ENCODE results near the gene FAM193B. TPM values are rescaled to one million over a fixed set of nuclear protein-coding genes. Genes with fewer than 3 reads are reported as not detected.

Gene FAM193B
- 15.5 and 20.8 TPM in 2 replicates for total RNA-seq (2014; rRNA removed; shearing (Covaris generic))
- 184 and 314 TPM in 2 replicates for polyA plus RNA-seq (2014; cell fraction: nucleus; rRNA removed)

GRCh38 chr5:177554474-177555111, at the start of gene FAM193B:
Gene FAM193B, minus strand, starts transcription at chr5:177554563. Its CDS starts 105 bp downstream, at chr5:177554458.
- DNase-seq (ENCODE audit: extremely low read depth, low read depth) = peak; percentile 93

- DNase-seq (ENCODE audit: extremely low read depth, low read depth) = no peak
These were observed 49.8 kb upstream of the FAM193B start for GRCh38 chr5:177604116-177604521.

GRCh38 chr5:177603631-177604030, 49.3 kb upstream of the FAM193B start:
- DNase-seq (ENCODE audit: extremely low read depth, low read depth) = no peak

DNA sequence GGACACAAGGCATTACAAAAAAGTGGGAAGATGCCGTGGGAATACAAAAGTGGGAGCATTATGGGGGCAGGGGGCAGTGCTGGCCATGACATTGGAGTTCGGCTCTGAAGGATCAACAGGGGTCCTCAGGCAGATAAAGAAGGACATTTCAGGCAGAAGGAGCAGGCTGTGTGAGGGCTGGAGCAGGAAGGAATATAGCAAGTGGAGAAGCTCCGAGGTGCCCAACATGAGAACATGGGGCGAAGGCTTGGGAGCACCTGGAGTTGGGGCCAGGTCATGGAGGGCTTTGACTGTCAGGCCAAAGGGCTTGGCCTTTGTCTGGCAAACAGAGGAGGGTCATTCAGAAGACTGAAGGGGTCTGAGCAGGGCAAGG, 48.1 kb upstream of the FAM193B start:
- DNase-seq (ENCODE audit: extremely low read depth, low read depth) = no peak

DNA sequence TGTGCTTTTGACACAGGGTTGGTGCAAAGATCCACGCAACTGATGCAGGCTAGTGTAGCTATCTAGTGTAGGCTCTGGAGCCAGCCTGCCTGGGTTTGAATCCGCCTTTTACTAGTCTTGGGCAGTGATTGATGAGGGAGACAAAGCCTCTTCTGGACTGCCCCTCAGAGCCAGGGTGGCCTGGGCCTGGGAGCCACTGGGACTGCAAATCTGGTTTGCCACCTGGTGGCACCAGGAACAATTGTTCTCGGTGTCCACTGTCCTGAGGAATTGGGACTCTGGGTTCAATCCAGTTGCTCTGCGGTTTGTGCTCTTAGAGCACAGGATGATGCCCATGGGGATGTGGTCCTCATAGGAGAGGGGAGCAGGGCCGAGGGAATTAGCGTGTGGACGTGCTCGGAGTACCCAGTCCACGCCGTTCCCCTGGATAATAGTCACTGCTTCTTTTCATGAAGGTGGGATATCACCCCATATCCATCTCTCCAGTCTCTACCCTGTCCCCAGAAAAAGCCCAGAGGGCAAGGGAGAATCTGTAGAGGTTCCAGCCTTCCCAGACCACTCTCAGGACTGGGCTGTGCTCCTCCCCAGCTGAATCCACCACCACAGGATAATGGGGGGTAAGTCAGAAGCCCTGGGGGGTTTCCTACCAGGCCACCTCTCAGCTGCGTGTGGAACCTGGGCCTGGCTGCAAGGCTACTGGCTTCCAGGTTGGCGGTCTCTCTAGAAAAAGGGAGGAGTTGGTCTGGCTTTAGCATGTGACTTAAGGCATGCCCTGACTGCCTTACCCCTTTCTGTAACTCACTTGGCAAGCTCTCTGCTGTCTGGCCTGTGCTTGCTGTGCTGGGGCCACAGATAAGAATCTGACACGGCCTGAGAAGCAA, 47.5 kb upstream of the FAM193B start:
- DNase-seq (ENCODE audit: extremely low read depth, low read depth) = no peak

GRCh38 chr5:177601126-177601525, 46.8 kb upstream of the FAM193B start:
- no peak for DNase-seq (ENCODE audit: extremely low read depth, low read depth)

GRCh38 chr5:177600508-177601018, 46.2 kb upstream of the FAM193B start:
- DNase-seq (ENCODE audit: extremely low read depth, low read depth) = no peak

- peak; percentile 77 for DNase-seq (ENCODE audit: extremely low read depth, low read depth)
These were observed 45.6 kb upstream of the FAM193B start, which contains the start of gene B4GALT7 for GRCh38 chr5:177599731-177600507. Gene B4GALT7, plus strand, starts transcription at chr5:177600132. Its CDS starts 79 bp downstream, at chr5:177600211.

DNA sequence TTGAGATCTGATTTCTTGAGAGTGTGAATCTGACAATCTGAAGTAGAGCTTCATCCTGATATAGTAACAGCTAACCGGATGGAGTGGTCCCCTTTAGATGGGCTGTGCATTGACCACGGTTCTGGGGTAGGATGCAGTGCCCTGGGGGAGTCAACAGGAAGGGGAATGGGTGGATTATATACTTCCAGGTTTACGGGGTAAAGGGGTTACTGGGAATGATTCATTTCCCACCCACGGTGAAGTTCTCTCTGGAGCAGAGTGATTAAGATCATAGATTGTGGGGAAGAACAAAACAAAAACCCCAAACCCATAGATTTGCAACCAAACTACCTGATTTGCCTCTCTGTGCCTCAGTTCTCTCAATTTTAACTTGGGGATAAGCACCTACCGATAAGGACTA, 44.1 kb upstream of the FAM193B start:
- DNase-seq (ENCODE audit: extremely low read depth, low read depth) = no peak

GRCh38 chr5:177596775-177597238, 42.4 kb upstream of the FAM193B start:
- no peak for DNase-seq (ENCODE audit: extremely low read depth, low read depth)

DNA sequence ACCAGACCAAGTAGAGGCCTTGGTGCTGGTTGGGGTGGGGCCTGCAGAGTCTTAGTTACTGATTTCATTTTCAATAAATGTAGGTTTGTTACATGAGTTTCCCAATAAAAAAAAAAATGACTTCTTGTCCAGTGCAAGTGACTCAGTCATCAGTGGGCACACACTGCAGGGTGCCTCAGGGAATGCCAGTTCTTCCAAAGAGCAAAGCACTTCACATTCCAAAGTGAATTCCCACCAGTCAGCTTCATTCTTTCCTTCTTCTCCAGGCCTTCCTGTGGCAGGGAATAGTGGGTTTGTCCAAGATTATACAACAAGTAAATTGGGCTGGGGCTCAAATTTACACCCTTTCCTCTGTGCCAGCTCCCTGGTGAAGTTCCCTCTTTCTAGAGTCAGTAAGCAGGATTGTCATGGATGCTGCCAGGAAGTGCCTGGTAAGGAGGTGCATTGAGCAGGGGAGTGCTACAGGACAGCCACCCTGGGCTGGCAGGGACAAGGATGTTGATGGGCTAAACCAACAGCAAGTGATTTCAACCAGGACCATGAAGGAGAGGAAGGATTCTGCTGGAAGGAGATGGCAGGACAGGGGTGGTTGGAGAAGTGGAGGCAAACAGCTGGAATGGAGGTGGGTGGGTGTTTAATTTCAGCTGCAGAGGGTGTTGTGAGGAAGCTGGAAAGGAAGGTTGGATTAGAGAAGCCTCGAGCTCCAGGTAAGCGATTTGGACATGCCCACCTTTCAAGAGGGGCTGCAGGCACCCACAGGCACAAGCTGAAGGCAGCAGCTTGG, 41.8 kb upstream of the FAM193B start:
- no peak for DNase-seq (ENCODE audit: extremely low read depth, low read depth)

- no peak for DNase-seq (ENCODE audit: extremely low read depth, low read depth)
These were observed 40.7 kb upstream of the FAM193B start for GRCh38 chr5:177595026-177595585.

DNA sequence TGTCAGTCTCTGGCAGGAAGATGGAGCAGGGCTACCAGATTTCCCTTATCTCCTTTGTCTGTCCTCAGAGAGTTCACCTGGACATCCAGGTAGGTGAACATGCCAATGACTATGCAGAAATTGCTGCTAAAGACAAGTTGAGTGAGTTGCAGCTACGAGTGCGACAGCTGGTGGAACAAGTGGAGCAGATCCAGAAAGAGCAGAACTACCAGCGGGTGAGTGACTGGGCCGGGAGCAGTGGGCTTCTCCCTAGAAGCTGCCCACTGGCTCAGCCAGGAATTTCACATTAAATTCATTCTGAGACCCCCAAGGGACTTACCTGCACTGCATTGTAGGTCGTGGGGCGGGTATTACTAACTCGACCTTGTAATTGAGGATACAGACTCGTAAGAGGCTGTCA, 39.7 kb upstream of the FAM193B start:
- DNase-seq (ENCODE audit: extremely low read depth, low read depth) = no peak

DNA sequence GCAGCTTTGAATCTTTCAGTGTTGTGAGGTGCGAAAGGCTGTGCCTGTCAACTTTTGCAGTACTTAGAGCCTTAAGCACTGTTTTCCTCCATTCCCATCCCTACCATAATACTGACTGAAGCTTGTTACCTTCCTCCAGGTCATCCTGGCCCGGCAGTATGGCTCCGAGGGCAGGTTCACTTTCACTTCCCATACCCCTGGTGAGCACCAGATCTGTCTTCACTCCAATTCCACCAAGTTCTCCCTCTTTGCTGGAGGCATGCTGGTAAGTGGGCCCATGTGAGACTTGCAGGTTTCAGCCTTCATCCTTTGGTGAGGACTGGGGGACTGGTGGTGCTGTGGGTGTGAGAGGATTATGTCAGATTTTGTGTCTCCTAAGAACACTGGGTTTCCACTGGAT, 39.1 kb upstream of the FAM193B start:
- DNase-seq (ENCODE audit: extremely low read depth, low read depth) = no peak

- no peak for DNase-seq (ENCODE audit: extremely low read depth, low read depth)
These were observed 38.5 kb upstream of the FAM193B start for GRCh38 chr5:177592905-177593304.

- DNase-seq (ENCODE audit: extremely low read depth, low read depth) = peak; percentile 76
These were observed 37.9 kb upstream of the FAM193B start, which contains the start of gene TMED9 for GRCh38 chr5:177592010-177592834. Gene TMED9, plus strand, starts transcription at chr5:177592203. Its CDS starts 12 bp downstream, at chr5:177592215.

DNA sequence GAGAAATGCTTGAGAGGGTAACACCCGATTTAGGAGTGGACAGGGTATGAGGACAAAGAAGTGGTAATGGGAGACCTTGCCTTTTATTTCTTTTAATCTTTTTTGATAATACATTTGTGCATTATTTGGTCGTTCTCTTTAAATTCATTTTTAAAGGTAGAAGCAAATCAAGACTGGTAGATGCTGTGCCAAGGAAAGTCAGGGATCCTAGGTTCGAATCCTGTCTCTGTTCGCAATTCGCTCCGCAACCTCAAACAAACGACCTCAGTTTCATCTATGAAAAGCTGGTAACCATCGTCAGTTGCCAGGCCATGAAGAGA, 37.3 kb upstream of the FAM193B start:
- no peak for DNase-seq (ENCODE audit: extremely low read depth, low read depth)

DNA sequence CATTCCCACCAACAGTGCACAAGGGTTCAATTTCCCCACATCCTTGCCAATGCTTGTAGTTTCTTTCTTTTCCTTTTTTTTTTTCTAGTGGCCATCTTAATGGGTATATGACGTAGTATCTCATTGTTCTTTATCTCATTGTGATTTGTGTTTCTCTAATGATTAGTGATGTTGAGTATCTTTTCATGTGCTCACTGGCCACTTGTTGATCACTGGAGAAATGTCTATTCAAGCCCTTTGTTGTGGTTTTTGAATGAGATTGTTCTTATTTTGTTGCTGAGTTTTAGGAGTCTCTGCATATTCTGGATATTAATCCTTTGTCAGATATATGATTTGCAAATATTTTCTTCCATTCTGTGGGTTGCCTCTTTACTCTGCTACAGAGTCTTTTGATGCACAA, 36.0 kb upstream of the FAM193B start:
- DNase-seq (ENCODE audit: extremely low read depth, low read depth) = no peak

- DNase-seq (ENCODE audit: extremely low read depth, low read depth) = no peak
These were observed 34.1 kb upstream of the FAM193B start for GRCh38 chr5:177588413-177588909.
